ENCODE measurements around the gene PLVAP. TPM values are rescaled to one million over a fixed set of nuclear protein-coding genes. Genes with fewer than 3 reads are reported as not detected.

Gene PLVAP
- total RNA-seq, 1 experiment from 2014 or later: not detected

DNA sequence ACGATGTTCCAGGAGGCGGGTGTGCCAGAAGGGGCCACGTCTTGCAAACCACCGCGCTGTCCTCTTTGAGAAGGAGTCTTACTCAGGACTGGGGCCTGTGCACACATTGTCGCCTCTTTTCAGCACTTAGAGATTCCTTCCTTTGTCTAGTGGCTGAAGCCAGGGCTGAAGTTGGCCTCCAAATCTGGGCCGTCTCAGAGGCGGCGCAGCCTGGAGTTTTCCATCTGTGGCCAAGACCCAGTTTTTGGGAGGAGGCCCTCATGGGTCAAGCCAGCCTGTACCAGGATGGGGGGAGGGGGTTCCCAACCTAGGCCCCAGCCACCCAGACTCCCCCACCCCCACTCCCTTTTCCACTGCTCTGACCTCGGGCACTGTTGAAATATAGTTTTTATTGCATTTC, 54.3 kb downstream of the PLVAP start (continued):
- TF ChIP-seq, protein P1, sequence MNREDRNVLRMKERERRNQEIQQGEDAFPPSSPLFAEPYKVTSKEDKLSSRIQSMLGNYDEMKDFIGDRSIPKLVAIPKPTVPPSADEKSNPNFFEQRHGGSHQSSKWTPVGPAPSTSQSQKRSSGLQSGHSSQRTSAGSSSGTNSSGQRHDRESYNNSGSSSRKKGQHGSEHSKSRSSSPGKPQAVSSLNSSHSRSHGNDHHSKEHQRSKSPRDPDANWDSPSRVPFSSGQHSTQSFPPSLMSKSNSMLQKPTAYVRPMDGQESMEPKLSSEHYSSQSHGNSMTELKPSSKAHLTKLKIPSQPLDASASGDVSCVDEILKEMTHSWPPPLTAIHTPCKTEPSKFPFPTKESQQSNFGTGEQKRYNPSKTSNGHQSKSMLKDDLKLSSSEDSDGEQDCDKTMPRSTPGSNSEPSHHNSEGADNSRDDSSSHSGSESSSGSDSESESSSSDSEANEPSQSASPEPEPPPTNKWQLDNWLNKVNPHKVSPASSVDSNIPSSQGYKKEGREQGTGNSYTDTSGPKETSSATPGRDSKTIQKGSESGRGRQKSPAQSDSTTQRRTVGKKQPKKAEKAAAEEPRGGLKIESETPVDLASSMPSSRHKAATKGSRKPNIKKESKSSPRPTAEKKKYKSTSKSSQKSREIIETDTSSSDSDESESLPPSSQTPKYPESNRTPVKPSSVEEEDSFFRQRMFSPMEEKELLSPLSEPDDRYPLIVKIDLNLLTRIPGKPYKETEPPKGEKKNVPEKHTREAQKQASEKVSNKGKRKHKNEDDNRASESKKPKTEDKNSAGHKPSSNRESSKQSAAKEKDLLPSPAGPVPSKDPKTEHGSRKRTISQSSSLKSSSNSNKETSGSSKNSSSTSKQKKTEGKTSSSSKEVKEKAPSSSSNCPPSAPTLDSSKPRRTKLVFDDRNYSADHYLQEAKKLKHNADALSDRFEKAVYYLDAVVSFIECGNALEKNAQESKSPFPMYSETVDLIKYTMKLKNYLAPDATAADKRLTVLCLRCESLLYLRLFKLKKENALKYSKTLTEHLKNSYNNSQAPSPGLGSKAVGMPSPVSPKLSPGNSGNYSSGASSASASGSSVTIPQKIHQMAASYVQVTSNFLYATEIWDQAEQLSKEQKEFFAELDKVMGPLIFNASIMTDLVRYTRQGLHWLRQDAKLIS (CRISPR knock-in tag; IDR thresholded peaks at IDR 0.05; ENCODE audit: borderline replicate concordance): no peak
- no peak for TF ChIP-seq TP53 (CRISPR knock-in tag; IDR thresholded peaks at IDR 0.05)
- TF ChIP-seq ZNF263 (CRISPR knock-in tag; IDR thresholded peaks at IDR 0.05; ENCODE audit: low read depth): no peak
- TF ChIP-seq EMX1 (CRISPR knock-in tag; IDR thresholded peaks at IDR 0.05): no peak
- TF ChIP-seq, protein P2, sequence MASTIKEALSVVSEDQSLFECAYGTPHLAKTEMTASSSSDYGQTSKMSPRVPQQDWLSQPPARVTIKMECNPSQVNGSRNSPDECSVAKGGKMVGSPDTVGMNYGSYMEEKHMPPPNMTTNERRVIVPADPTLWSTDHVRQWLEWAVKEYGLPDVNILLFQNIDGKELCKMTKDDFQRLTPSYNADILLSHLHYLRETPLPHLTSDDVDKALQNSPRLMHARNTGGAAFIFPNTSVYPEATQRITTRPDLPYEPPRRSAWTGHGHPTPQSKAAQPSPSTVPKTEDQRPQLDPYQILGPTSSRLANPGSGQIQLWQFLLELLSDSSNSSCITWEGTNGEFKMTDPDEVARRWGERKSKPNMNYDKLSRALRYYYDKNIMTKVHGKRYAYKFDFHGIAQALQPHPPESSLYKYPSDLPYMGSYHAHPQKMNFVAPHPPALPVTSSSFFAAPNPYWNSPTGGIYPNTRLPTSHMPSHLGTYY (CRISPR knock-in tag; IDR thresholded peaks at IDR 0.05): no peak
- TF ChIP-seq, protein P3, sequence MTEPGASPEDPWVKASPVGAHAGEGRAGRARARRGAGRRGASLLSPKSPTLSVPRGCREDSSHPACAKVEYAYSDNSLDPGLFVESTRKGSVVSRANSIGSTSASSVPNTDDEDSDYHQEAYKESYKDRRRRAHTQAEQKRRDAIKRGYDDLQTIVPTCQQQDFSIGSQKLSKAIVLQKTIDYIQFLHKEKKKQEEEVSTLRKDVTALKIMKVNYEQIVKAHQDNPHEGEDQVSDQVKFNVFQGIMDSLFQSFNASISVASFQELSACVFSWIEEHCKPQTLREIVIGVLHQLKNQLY (CRISPR knock-in tag; IDR thresholded peaks at IDR 0.05): no peak
- TF ChIP-seq, protein P4, sequence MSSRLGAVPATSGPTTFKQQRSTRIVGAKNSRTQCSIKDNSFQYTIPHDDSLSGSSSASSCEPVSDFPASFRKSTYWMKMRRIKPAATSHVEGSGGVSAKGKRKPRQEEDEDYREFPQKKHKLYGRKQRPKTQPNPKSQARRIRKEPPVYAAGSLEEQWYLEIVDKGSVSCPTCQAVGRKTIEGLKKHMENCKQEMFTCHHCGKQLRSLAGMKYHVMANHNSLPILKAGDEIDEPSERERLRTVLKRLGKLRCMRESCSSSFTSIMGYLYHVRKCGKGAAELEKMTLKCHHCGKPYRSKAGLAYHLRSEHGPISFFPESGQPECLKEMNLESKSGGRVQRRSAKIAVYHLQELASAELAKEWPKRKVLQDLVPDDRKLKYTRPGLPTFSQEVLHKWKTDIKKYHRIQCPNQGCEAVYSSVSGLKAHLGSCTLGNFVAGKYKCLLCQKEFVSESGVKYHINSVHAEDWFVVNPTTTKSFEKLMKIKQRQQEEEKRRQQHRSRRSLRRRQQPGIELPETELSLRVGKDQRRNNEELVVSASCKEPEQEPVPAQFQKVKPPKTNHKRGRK (CRISPR knock-in tag; IDR thresholded peaks at IDR 0.05; ENCODE audit: borderline replicate concordance): no peak
- no peak for TF ChIP-seq CBFB (CRISPR knock-in tag; IDR thresholded peaks at IDR 0.05; ENCODE audit: low read depth)
- no peak for TF ChIP-seq FOXJ3 (CRISPR knock-in tag; IDR thresholded peaks at IDR 0.05; ENCODE audit: borderline replicate concordance)
- TF ChIP-seq, protein P5, sequence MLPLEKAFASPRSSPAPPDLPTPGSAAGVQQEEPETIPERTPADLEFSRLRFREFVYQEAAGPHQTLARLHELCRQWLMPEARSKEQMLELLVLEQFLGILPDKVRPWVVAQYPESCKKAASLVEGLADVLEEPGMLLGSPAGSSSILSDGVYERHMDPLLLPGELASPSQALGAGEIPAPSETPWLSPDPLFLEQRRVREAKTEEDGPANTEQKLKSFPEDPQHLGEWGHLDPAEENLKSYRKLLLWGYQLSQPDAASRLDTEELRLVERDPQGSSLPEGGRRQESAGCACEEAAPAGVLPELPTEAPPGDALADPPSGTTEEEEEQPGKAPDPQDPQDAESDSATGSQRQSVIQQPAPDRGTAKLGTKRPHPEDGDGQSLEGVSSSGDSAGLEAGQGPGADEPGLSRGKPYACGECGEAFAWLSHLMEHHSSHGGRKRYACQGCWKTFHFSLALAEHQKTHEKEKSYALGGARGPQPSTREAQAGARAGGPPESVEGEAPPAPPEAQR (CRISPR knock-in tag; IDR thresholded peaks at IDR 0.05): no peak
- TF ChIP-seq, protein P6, sequence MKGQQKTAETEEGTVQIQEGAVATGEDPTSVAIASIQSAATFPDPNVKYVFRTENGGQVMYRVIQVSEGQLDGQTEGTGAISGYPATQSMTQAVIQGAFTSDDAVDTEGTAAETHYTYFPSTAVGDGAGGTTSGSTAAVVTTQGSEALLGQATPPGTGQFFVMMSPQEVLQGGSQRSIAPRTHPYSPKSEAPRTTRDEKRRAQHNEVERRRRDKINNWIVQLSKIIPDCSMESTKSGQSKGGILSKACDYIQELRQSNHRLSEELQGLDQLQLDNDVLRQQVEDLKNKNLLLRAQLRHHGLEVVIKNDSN (CRISPR knock-in tag; IDR thresholded peaks at IDR 0.05): no peak

DNA sequence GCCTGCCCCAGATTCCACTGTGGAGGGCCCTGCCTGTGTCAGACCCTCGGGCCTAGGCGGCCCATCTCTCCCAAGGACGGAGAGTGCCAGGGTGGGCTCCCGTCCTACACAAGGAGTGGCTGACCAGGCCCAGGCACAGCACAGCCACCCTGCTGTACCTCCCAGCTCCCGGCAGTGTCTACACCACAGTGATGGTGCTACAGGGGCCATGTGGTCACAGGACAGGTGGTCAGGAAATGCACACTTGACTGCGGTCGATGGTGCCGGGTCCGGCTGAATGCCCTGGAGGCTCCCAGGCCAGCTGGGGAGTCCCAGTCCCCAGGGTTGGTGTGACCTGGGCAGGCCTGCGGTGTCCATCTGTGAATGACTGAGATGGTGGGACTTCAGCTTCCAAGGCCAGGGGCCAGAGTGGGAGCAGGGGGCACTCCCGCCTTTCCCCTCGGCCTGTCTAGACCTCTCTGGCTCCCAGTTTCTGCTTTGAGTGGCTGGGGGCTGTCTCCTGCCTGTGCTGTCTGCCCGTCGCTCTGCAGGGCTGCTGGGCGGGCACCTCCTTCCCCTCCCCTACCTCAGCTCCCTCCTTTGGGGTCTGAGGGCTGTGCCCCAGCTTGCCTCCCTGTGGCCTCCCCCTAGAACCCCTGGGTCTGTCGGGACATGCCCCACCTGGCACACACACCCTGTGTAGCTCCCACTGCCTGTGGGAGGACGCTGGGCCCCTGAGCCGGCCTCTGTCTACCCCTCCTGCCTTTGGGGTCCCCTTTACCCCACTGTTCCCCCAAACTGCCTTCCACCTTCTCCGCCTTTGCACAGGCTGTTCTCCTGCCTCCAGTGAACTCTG, 55.3 kb downstream of the PLVAP start:
- Mint-ChIP-seq H3K4me3 (no peak overlapping the region), H3K9me3 (no peaks in the 10 kb centered on the region), H3K4me1 (peaks cover 8% of the 10 kb centered on the region; the same call in 1 of the 2 replicates), H3K36me3 (peaks cover 18% of the 10 kb centered on the region), H3K27me3 (ENCODE audit: low read depth) (no peaks in the 10 kb centered on the region), H3K27ac (peak overlapping the region; percentile 97)
- CTCF ChIA-PET: interaction anchor here (0.5 to 1.9 kb wide), 4 partner anchors 11 to 17 kb away, joined by 3 to 6 read pairs (median 3); partner anchors contain the start of genes ANO8 and DDA1
- no peak for ATAC-seq
- POLR2A ChIA-PET: interaction anchor here (1.2 to 1.7 kb wide), 3 partner anchors 12 to 74 kb away, joined by 3 to 8 read pairs (median 5); partner anchors contain the start of gene DDA1
- TF ChIP-seq, protein P7, sequence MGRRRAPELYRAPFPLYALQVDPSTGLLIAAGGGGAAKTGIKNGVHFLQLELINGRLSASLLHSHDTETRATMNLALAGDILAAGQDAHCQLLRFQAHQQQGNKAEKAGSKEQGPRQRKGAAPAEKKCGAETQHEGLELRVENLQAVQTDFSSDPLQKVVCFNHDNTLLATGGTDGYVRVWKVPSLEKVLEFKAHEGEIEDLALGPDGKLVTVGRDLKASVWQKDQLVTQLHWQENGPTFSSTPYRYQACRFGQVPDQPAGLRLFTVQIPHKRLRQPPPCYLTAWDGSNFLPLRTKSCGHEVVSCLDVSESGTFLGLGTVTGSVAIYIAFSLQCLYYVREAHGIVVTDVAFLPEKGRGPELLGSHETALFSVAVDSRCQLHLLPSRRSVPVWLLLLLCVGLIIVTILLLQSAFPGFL (CRISPR knock-in tag; IDR thresholded peaks at IDR 0.05; ENCODE audit: borderline replicate concordance): no peak
- DNase-seq (ENCODE audit: low spot score): no peak
